CD4-positive, alpha-beta T cell (primary cell): Measurements from ENCODE around the gene GJD4. TPM values are rescaled to one million over a fixed set of nuclear protein-coding genes. Genes with fewer than 3 reads are reported as not detected.

Source experiments
- ATAC-seq: fragments of 200-7000 bp; cut with Tn5 transposase; one replicate; pipeline ENCODE4 v1.10.0; 2022; ENCODE audit warnings: mild to moderate bottlenecking; ENCODE audit not compliant: poor library complexity
- CTCF ChIA-PET: fragments of 350-600 bp; sonication (Branson Sonifier 250); formaldehyde crosslinking; loops from one replicate; lab custom pipeline; 2021; ENCODE audit warnings: antibody characterized with exemption, inconsistent platforms; lab: Charles Lee
- POLR2A ChIA-PET: fragments of 350-600 bp; sonication (Branson Sonifier 250); formaldehyde crosslinking; loops from one replicate; lab custom pipeline; 2021; ENCODE audit warnings: antibody characterized with exemption, inconsistent platforms; lab: Charles Lee
- DNase-seq, 14 experiments: peaks; one replicate each; pipeline ENCODE4 v3.0.0-alpha.2; 2013 to 2020; ENCODE audit warnings: mixed read lengths in 2 of 14
- H3K27ac ChIP-seq, 2 donors: one replicate each; pipeline versions ENCODE4 v1.5.1 to v1.7.0; 2013; ENCODE audit warnings: low read length in 2 of 2, low read depth in 1 of 2, mild to moderate bottlenecking in 1 of 2
- H3K27me3 ChIP-seq, 2 experiments: 1 replicate in 1 of 2; 2 replicates in 1 of 2; pipeline versions ENCODE4 v1.6.1 to v1.7.0; 2013; ENCODE audit warnings: low read length in 2 of 2, control low read depth in 1 of 2, mild to moderate bottlenecking in 1 of 2, moderate library complexity in 1 of 2; ENCODE audit not compliant: insufficient read depth in 2 of 2, control insufficient read depth in 1 of 2
- H3K36me3 ChIP-seq: one replicate; pipeline ENCODE4 v1.6.1; 2013; ENCODE audit warnings: low read length, control low read depth; ENCODE audit not compliant: insufficient read depth
- H3K4me1 ChIP-seq: one replicate; pipeline ENCODE4 v1.6.1; 2013; ENCODE audit warnings: low read length, control low read depth; ENCODE audit not compliant: insufficient read depth
- H3K4me3 ChIP-seq: one replicate; pipeline ENCODE4 v1.5.1; 2013; ENCODE audit warnings: mild to moderate bottlenecking, low read length, moderate library complexity
- H3K9me3 ChIP-seq, 2 experiments: 1 replicate in 1 of 2; 2 replicates in 1 of 2; pipeline versions ENCODE4 v1.6.1 to v1.7.0; 2013; ENCODE audit warnings: low read length in 2 of 2, mild to moderate bottlenecking in 2 of 2, control low read depth in 1 of 2, moderate library complexity in 1 of 2; ENCODE audit not compliant: control insufficient read depth in 1 of 2, insufficient read depth in 1 of 2
- H3K27ac Mint-ChIP-seq: one replicate; pipeline ENCODE4 v1.8.0; 2020; ENCODE audit warnings: mixed read lengths
- H3K27me3 Mint-ChIP-seq: one replicate; pipeline ENCODE4 v1.8.0; 2021; ENCODE audit warnings: mixed read lengths
- H3K36me3 Mint-ChIP-seq: one replicate; pipeline ENCODE4 v1.8.0; 2021; ENCODE audit warnings: low read depth, mixed read lengths
- H3K4me1 Mint-ChIP-seq: one replicate; pipeline ENCODE4 v1.8.0; 2021; ENCODE audit warnings: low read depth, mixed read lengths
- H3K4me3 Mint-ChIP-seq: one replicate; pipeline ENCODE4 v1.8.0; 2020; ENCODE audit warnings: mild to moderate bottlenecking, mixed read lengths
- H3K9me3 Mint-ChIP-seq: one replicate; pipeline ENCODE4 v1.8.0; 2020; ENCODE audit warnings: mixed read lengths
- CTCF ChIP-seq: fragments of 200-600 bp; IDR thresholded peaks from one replicate; pipeline ENCODE4 v1.8.0; 2022; ENCODE audit warnings: antibody characterized with exemption, mild to moderate bottlenecking
- intact Hi-C, 2 experiments: fragments of 100-400 bp; cut with DNase I in 1 of 2; cut with micrococcal nuclease in 1 of 2; formaldehyde crosslinking; loops; one replicate each; pipeline versions ENCODE4 v1.15.1 to v1.9.0; 2023 to 2025; cut with DNase I, micrococcal nuclease
- total RNA-seq, 174 experiments: library from RNA in 2 of 174; stranded (reverse) in 2 of 174; gene quantifications; one replicate each; pipeline ENCODE4 v1.2.3 and lab custom pipeline; 2021 to 2026

GJD4 gene
- total RNA-seq, 2 experiments from 2014 or later, result not detected

- Mint-ChIP-seq H3K36me3 (peaks cover 60% of the 10 kb centered on the region), H3K4me1 (no peaks in the 10 kb centered on the region), H3K9me3 (no peaks in the 10 kb centered on the region), H3K27ac (no peak overlapping the region), H3K27me3 (no peaks in the 10 kb centered on the region), H3K4me3 (no peak overlapping the region)
- DNase-seq (no peak), ATAC-seq (no peak)
- H3K4me3 ChIP-seq, result no peak overlapping the region
- TF ChIP-seq CTCF, result no peak
- ChIA-PET CTCF (interaction anchor here (2.5 kb wide), 1 partner anchor 10 kb away, joined by 6 read pairs; no protein-coding TSS in a partner anchor), POLR2A (no interaction called here)
- H3K27me3 ChIP-seq, result no peaks in the 10 kb centered on the region
- peaks cover 0 to 10% of the 10 kb centered on the region in 2 experiments for H3K9me3 ChIP-seq
- peaks cover 19% of the 10 kb centered on the region for H3K36me3 ChIP-seq
- H3K4me1 ChIP-seq, result no peaks in the 10 kb centered on the region
- intact Hi-C loops, result no loop called here
- no peak overlapping the region for H3K27ac ChIP-seq
Observed at GRCh38 chr10:35573796-35574195, 31.3 kb upstream of the GJD4 start.

- H3K36me3 ChIP-seq, result peaks cover 8% of the 10 kb centered on the region
- peaks cover 48% of the 10 kb centered on the region for H3K36me3 Mint-ChIP-seq
- H3K4me3 Mint-ChIP-seq, result no peak overlapping the region
- H3K4me1 ChIP-seq, result no peaks in the 10 kb centered on the region
- no peak for TF ChIP-seq CTCF
- POLR2A ChIA-PET, result no interaction called here
- H3K9me3 Mint-ChIP-seq, result no peaks in the 10 kb centered on the region
- CTCF ChIA-PET, result no interaction called here
- DNase-seq, result no peak
- no peak overlapping the region for H3K27ac ChIP-seq
- H3K27ac Mint-ChIP-seq, result no peak overlapping the region
- H3K9me3 ChIP-seq, result peaks cover 0 to 10% of the 10 kb centered on the region in 2 experiments
- H3K27me3 Mint-ChIP-seq, result no peaks in the 10 kb centered on the region
- H3K27me3 ChIP-seq, result no peaks in the 10 kb centered on the region
- no peak for ATAC-seq
- no peaks in the 10 kb centered on the region for H3K4me1 Mint-ChIP-seq
- intact Hi-C loops, result no loop called here
- no peak overlapping the region for H3K4me3 ChIP-seq
Observed at GRCh38 chr10:35574924-35575352, 30.2 kb upstream of the GJD4 start.

GRCh38 chr10:35575640-35576039 is 29.5 kb upstream of the GJD4 start:
- Mint-ChIP-seq H3K27me3 (no peaks in the 10 kb centered on the region), H3K9me3 (no peaks in the 10 kb centered on the region), H3K4me1 (no peaks in the 10 kb centered on the region), H3K4me3 (no peak overlapping the region), H3K36me3 (peaks cover 41% of the 10 kb centered on the region), H3K27ac (no peak overlapping the region)
- Histone ChIP-seq H3K9me3 (peaks cover 0 to 10% of the 10 kb centered on the region in 2 experiments), H3K27ac (no peak overlapping the region), H3K4me3 (no peak overlapping the region), H3K36me3 (peaks cover 6% of the 10 kb centered on the region), H3K4me1 (no peaks in the 10 kb centered on the region), H3K27me3 (no peaks in the 10 kb centered on the region)
- ChIA-PET CTCF (no interaction called here), POLR2A (interaction anchor here (1.0 kb wide), 1 partner anchor 12 kb away, joined by 3 read pairs; no protein-coding TSS in a partner anchor)
- intact Hi-C loops, result no loop called here
- DNase-seq (no peak), ATAC-seq (no peak)
- TF ChIP-seq CTCF, result no peak
